CD8-positive, alpha-beta memory T cell (primary cell): ENCODE data around the gene EPHA4. TPM values are rescaled to one million over a fixed set of nuclear protein-coding genes. Genes with fewer than 3 reads are reported as not detected.

ENCODE experiments used
- CTCF ChIA-PET: fragments of 350-600 bp; sonication (Branson Sonifier 250); formaldehyde crosslinking; loops from one replicate; lab custom pipeline; 2021; ENCODE audit warnings: antibody characterized with exemption; lab: Charles Lee
- POLR2A ChIA-PET: fragments of 350-600 bp; sonication (Branson Sonifier 250); formaldehyde crosslinking; loops from one replicate; lab custom pipeline; 2021; ENCODE audit warnings: antibody characterized with exemption; lab: Charles Lee
- DNase-seq, 5 donors: peaks; one replicate each; pipeline versions ENCODE4 v3.0.0 to v3.0.0-alpha.2; 2020 to 2022; ENCODE audit warnings: mixed read lengths in 1 of 5
- H3K27ac ChIP-seq: one replicate; pipeline ENCODE4 v1.7.0; 2013; ENCODE audit warnings: low read depth, mild to moderate bottlenecking, low read length, moderate library complexity
- H3K27me3 ChIP-seq: 2 replicates; pipeline ENCODE4 v1.7.0; 2013; ENCODE audit warnings: low read length, mild to moderate bottlenecking; ENCODE audit not compliant: insufficient read depth, poor library complexity, severe bottlenecking
- H3K36me3 ChIP-seq: 2 replicates; pipeline ENCODE4 v1.7.0; 2013; ENCODE audit warnings: mild to moderate bottlenecking, low read length, moderate library complexity; ENCODE audit not compliant: insufficient read depth
- H3K4me1 ChIP-seq: 2 replicates; pipeline ENCODE4 v1.7.0; 2013; ENCODE audit warnings: mild to moderate bottlenecking, low read length, moderate library complexity; ENCODE audit not compliant: insufficient read depth
- H3K4me3 ChIP-seq: 2 replicates; pipeline ENCODE4 v1.7.0; 2013; ENCODE audit warnings: mild to moderate bottlenecking, low read length
- H3K9me3 ChIP-seq: 2 replicates; pipeline ENCODE4 v1.7.0; 2013; ENCODE audit warnings: mild to moderate bottlenecking, low read length
- H3K27ac Mint-ChIP-seq, 8 donors: one replicate each; pipeline ENCODE4 v1.8.0; 2020 to 2021; ENCODE audit warnings: mixed read lengths in 8 of 8, mild to moderate bottlenecking in 6 of 8, inconsistent platforms in 3 of 8, moderate library complexity in 3 of 8
- H3K27me3 Mint-ChIP-seq, 2 donors: one replicate each; pipeline ENCODE4 v1.8.0; 2020 to 2021; ENCODE audit warnings: mixed read lengths in 2 of 2, mild to moderate bottlenecking in 1 of 2, moderate library complexity in 1 of 2
- H3K36me3 Mint-ChIP-seq, 3 donors: one replicate each; pipeline ENCODE4 v1.8.0; 2020 to 2021; ENCODE audit warnings: mixed read lengths in 3 of 3, inconsistent platforms in 1 of 3, mild to moderate bottlenecking in 1 of 3
- H3K4me1 Mint-ChIP-seq, 3 donors: one replicate each; pipeline ENCODE4 v1.8.0; 2020 to 2021; ENCODE audit warnings: mixed read lengths in 3 of 3, inconsistent platforms in 1 of 3, mild to moderate bottlenecking in 1 of 3
- H3K4me3 Mint-ChIP-seq, 7 donors: one replicate each; pipeline ENCODE4 v1.8.0; 2020 to 2021; ENCODE audit warnings: mixed read lengths in 7 of 7, mild to moderate bottlenecking in 6 of 7, moderate library complexity in 4 of 7, inconsistent platforms in 2 of 7
- H3K9me3 Mint-ChIP-seq, 5 donors: one replicate each; pipeline ENCODE4 v1.8.0; 2020 to 2022; ENCODE audit warnings: mixed read lengths in 5 of 5, mild to moderate bottlenecking in 3 of 5, moderate library complexity in 2 of 5, inconsistent platforms in 1 of 5
- polyA plus RNA-seq: library from polyadenylated mRNA; unstranded; fragments of 300-500 nt; fragmentation: Illumina TruSeq; gene quantifications from one replicate; pipeline ENCODE4 v1.2.3, GENCODE V29; 2021
- total RNA-seq, 2 experiments: library from RNA; stranded (reverse); gene quantifications; one replicate each; pipeline ENCODE4 v1.2.3, GENCODE V29; 2021

Gene EPHA4
- total and polyA plus RNA-seq, 3 experiments from 2014 or later, result 7.8 to 19.3 (median 10.2) TPM

- no peaks in the 10 kb centered on the region for H3K36me3 ChIP-seq
- no peaks in the 10 kb centered on the region for H3K4me1 ChIP-seq
- ChIA-PET POLR2A (no interaction called here), CTCF (no interaction called here)
- no peaks in the 10 kb centered on the region for H3K27me3 ChIP-seq
- H3K36me3 Mint-ChIP-seq, result peaks cover 0 to 23% (median 9%) of the 10 kb centered on the region in 3 donors
- H3K27ac ChIP-seq, result no peak overlapping the region
- H3K9me3 ChIP-seq, result no peaks in the 10 kb centered on the region
- DNase-seq, result no peak
- no peaks in the 10 kb centered on the region for H3K27me3 Mint-ChIP-seq
- H3K4me1 Mint-ChIP-seq, result peaks cover 7 to 28% (median 11%) of the 10 kb centered on the region in 3 donors
- no peak overlapping the region for H3K4me3 Mint-ChIP-seq
- no peak overlapping the region for H3K4me3 ChIP-seq
- H3K27ac Mint-ChIP-seq, result no peak overlapping the region
- no peaks in the 10 kb centered on the region for H3K9me3 Mint-ChIP-seq
Observed at GRCh38 chr2:221480821-221481220, 91.3 kb downstream of the EPHA4 start.

- H3K4me1 Mint-ChIP-seq, result peaks cover 7 to 22% (median 10%) of the 10 kb centered on the region in 3 donors
- CTCF ChIA-PET, result no interaction called here
- H3K9me3 Mint-ChIP-seq, result no peaks in the 10 kb centered on the region
- H3K36me3 Mint-ChIP-seq, result peaks cover 0 to 23% (median 9%) of the 10 kb centered on the region in 3 donors
- Histone ChIP-seq H3K36me3 (no peaks in the 10 kb centered on the region), H3K4me1 (no peaks in the 10 kb centered on the region), H3K27me3 (no peaks in the 10 kb centered on the region), H3K4me3 (no peak overlapping the region), H3K27ac (no peak overlapping the region), H3K9me3 (no peaks in the 10 kb centered on the region)
- POLR2A ChIA-PET, result no interaction called here
- no peak overlapping the region for H3K27ac Mint-ChIP-seq
- no peak for DNase-seq
- H3K4me3 Mint-ChIP-seq, result no peak overlapping the region
- H3K27me3 Mint-ChIP-seq, result no peaks in the 10 kb centered on the region
Observed at GRCh38 chr2:221480163-221480562, 91.9 kb downstream of the EPHA4 start.

DNA sequence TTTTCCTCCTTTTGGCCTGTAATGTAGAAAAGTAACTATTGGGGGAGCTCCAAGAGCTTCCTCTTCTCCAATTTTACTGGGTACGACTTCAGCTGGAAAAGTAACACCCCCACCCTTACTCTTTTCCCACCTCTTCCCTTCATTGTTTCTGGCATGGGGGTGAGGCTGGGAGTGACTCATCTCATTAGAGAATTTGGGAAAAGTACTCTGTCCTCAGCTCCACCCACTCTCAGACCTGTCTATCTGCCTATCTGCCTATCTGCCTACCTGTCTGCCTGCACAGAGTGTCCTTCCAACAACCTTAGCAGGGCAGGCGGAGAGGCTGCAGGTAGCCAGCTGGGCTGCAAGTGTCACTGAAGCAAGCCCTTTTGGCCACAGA, 93.6 kb downstream of the EPHA4 start:
- Mint-ChIP-seq H3K9me3 (no peaks in the 10 kb centered on the region), H3K4me1 (peaks cover 5 to 22% (median 7%) of the 10 kb centered on the region in 3 donors), H3K4me3 (no peak overlapping the region), H3K36me3 (peaks cover 0 to 23% (median 8%) of the 10 kb centered on the region in 3 donors), H3K27ac (no peak overlapping the region), H3K27me3 (no peaks in the 10 kb centered on the region)
- CTCF ChIA-PET, result interaction anchor here (1.2 to 1.5 kb wide), 3 partner anchors 12 to 22 kb away, joined by 3 read pairs; no protein-coding TSS in a partner anchor
- Histone ChIP-seq H3K9me3 (no peaks in the 10 kb centered on the region), H3K27me3 (no peaks in the 10 kb centered on the region), H3K4me3 (no peak overlapping the region), H3K4me1 (no peaks in the 10 kb centered on the region), H3K27ac (no peak overlapping the region), H3K36me3 (no peaks in the 10 kb centered on the region)
- DNase-seq, result no peak
- POLR2A ChIA-PET, result interaction anchor here (0.8 kb wide), 1 partner anchor 40 kb away, joined by 3 read pairs; no protein-coding TSS in a partner anchor

DNA sequence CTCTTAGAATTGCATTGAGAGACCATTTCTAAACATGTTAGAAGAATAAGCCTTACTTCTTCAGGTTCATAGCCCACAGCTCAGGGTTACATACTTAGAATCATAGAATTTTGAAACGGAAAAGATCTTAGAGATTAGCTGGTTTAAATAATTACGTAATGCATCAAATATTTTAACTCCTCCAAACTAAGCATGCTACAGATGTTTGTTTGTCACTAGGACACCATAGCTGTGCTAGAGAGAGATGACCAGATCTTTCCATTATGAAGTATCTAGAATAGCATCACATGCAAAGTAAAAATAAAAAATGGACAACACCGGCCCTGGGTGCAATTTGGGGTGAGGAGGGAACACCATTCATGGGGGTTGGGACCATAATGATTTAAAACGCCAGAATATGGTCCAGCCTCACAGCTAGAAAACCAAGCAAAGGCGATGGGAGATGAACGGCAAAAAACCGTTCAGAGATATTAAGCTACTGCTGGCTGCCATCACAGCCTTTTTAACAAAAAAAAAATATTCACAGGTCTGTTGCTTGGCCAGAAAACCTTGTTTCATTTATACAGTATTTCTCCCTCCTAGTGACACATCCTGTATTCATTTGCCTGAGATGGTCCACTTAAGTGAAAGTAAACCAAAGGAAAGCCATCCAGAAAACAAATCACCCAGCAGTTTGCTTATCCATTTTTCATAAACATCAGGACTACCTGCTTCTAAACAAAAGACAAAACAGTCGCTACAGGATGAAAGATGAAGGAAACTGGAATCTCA, 94.2 kb downstream of the EPHA4 start:
- no peak overlapping the region for H3K4me3 Mint-ChIP-seq
- H3K9me3 Mint-ChIP-seq, result no peaks in the 10 kb centered on the region
- Histone ChIP-seq H3K4me3 (no peak overlapping the region), H3K9me3 (no peaks in the 10 kb centered on the region), H3K27me3 (no peaks in the 10 kb centered on the region), H3K27ac (no peak overlapping the region), H3K4me1 (no peaks in the 10 kb centered on the region), H3K36me3 (no peaks in the 10 kb centered on the region)
- H3K27me3 Mint-ChIP-seq, result no peaks in the 10 kb centered on the region
- CTCF ChIA-PET, result interaction anchor here (0.6 to 1.5 kb wide), 4 partner anchors 12 to 22 kb away, joined by 3 read pairs; no protein-coding TSS in a partner anchor
- DNase-seq, result no peak
- POLR2A ChIA-PET, result no interaction called here
- H3K36me3 Mint-ChIP-seq, result peaks cover 0 to 23% (median 10%) of the 10 kb centered on the region in 3 donors
- no peak overlapping the region for H3K27ac Mint-ChIP-seq
- peaks cover 5 to 25% (median 7%) of the 10 kb centered on the region in 3 donors for H3K4me1 Mint-ChIP-seq

- POLR2A ChIA-PET, result no interaction called here
- H3K27ac ChIP-seq, result no peak overlapping the region
Observed at GRCh38 chr2:221476195-221476594, 95.9 kb downstream of the EPHA4 start.

DNA sequence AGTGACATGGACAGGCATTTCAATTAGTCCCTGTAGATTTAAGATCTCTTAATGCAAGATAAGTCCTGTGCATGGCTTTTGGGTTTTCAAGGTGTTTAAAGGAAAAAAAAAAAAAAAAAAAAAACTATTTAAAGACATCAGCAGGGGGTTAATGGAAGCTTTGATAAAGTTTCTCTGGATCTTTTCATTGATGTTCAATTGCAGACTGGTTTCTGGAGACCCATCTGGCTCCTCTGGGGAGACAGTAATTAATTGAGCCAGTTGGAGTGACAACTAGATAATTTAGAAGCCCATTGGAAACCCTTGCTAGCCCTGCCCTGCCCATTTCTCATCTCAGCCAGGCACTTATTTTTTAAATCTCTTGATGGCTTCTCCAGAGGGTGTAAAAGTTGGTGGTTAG, 98.7 kb downstream of the EPHA4 start:
- H3K27me3 ChIP-seq, result no peaks in the 10 kb centered on the region
- H3K36me3 ChIP-seq, result no peaks in the 10 kb centered on the region
- no peak for DNase-seq
- peaks cover 0 to 5% (median 4%) of the 10 kb centered on the region in 3 donors for H3K36me3 Mint-ChIP-seq
- H3K4me3 Mint-ChIP-seq, result no peak overlapping the region
- no peak overlapping the region for H3K4me3 ChIP-seq
- H3K9me3 Mint-ChIP-seq, result no peaks in the 10 kb centered on the region
- no peak overlapping the region for H3K27ac ChIP-seq
- H3K9me3 ChIP-seq, result no peaks in the 10 kb centered on the region
- H3K27ac Mint-ChIP-seq, result peak overlapping the region in 1 of 8 donors; percentile 16
- ChIA-PET POLR2A (interaction anchor here (0.6 kb wide), 1 partner anchor 64 kb away, joined by 3 read pairs; no protein-coding TSS in a partner anchor), CTCF (no interaction called here)
- H3K4me1 ChIP-seq, result no peaks in the 10 kb centered on the region
- peaks cover 13 to 28% (median 24%) of the 10 kb centered on the region in 3 donors for H3K4me1 Mint-ChIP-seq
- no peaks in the 10 kb centered on the region for H3K27me3 Mint-ChIP-seq

More at GRCh38 chr2:221476195-221476594, 95.9 kb downstream of the EPHA4 start:
- H3K9me3 ChIP-seq, result no peaks in the 10 kb centered on the region
- peak overlapping the region in 2 of 8 donors; percentile 20 to 66 for H3K27ac Mint-ChIP-seq
- H3K4me1 Mint-ChIP-seq, result peaks cover 5 to 26% (median 9%) of the 10 kb centered on the region in 3 donors
- H3K36me3 Mint-ChIP-seq, result peaks cover 0 to 15% (median 5%) of the 10 kb centered on the region in 3 donors
- H3K4me1 ChIP-seq, result no peaks in the 10 kb centered on the region
- peak overlapping the region in 1 of 7 donors; percentile 61 for H3K4me3 Mint-ChIP-seq
- H3K27me3 ChIP-seq, result no peaks in the 10 kb centered on the region
- no peak overlapping the region for H3K4me3 ChIP-seq
- H3K9me3 Mint-ChIP-seq, result no peaks in the 10 kb centered on the region
- no peak for DNase-seq
- no peaks in the 10 kb centered on the region for H3K27me3 Mint-ChIP-seq
- H3K36me3 ChIP-seq, result no peaks in the 10 kb centered on the region
- CTCF ChIA-PET, result interaction anchor here (1.3 kb wide), 1 partner anchor 23 kb away, joined by 3 read pairs; no protein-coding TSS in a partner anchor

GRCh38 chr2:221468317-221468716, 103.8 kb downstream of the EPHA4 start:
- no peak for DNase-seq
- Histone ChIP-seq H3K4me1 (peaks cover 23% of the 10 kb centered on the region), H3K36me3 (no peaks in the 10 kb centered on the region), H3K27me3 (no peaks in the 10 kb centered on the region), H3K4me3 (no peak overlapping the region), H3K27ac (no peak overlapping the region), H3K9me3 (no peaks in the 10 kb centered on the region)
- Mint-ChIP-seq H3K27ac (peak overlapping the region in 2 of 8 donors; percentile 50 to 88), H3K4me1 (peaks cover 45 to 71% (median 62%) of the 10 kb centered on the region in 3 donors), H3K36me3 (peaks cover 0 to 9% (median 0%) of the 10 kb centered on the region in 3 donors), H3K9me3 (no peaks in the 10 kb centered on the region), H3K27me3 (no peaks in the 10 kb centered on the region), H3K4me3 (no peak overlapping the region)
- POLR2A ChIA-PET, result interaction anchor here (0.6 to 0.8 kb wide), 2 partner anchors 30 to 771 kb away, joined by 3 to 5 read pairs; no protein-coding TSS in a partner anchor
- CTCF ChIA-PET, result no interaction called here

GRCh38 chr2:221467610-221468009, 104.5 kb downstream of the EPHA4 start:
- Histone ChIP-seq H3K4me3 (no peak overlapping the region), H3K36me3 (no peaks in the 10 kb centered on the region), H3K9me3 (no peaks in the 10 kb centered on the region), H3K4me1 (peaks cover 28% of the 10 kb centered on the region), H3K27ac (no peak overlapping the region), H3K27me3 (no peaks in the 10 kb centered on the region)
- CTCF ChIA-PET, result no interaction called here
- Mint-ChIP-seq H3K9me3 (no peaks in the 10 kb centered on the region), H3K27ac (peak overlapping the region in 4 of 8 donors; percentile 2 to 80 (median 33)), H3K36me3 (peaks cover 0 to 5% (median 0%) of the 10 kb centered on the region in 3 donors), H3K4me1 (peaks cover 52 to 78% (median 66%) of the 10 kb centered on the region in 3 donors), H3K4me3 (no peak overlapping the region), H3K27me3 (no peaks in the 10 kb centered on the region)
- POLR2A ChIA-PET, result interaction anchor here (0.6 to 0.8 kb wide), 3 partner anchors 11 to 770 kb away, joined by 3 to 5 read pairs (median 3); no protein-coding TSS in a partner anchor
- no peak for DNase-seq
